Esophagus muscularis mucosa (tissue), 4 donors: ENCODE data around the gene ANKRD11.

Source experiments
- CTCF ChIP-seq, 3 experiments: fragments of 200-600 bp in 2 of 3; fragments of 450-650 bp in 1 of 3; sonication (generic) in 2 of 3; IDR thresholded peaks; one replicate each; pipeline ENCODE4 v1.5.1; 2017 to 2019; ENCODE audit warnings: antibody characterized with exemption in 3 of 3, mild to moderate bottlenecking in 2 of 3, moderate library complexity in 1 of 3
- EP300 ChIP-seq: sonication (generic); formaldehyde crosslinking; IDR thresholded peaks from one replicate; pipeline ENCODE4 v1.6.1; 2017; ENCODE audit warnings: antibody characterized with exemption
- POLR2A ChIP-seq: fragments of 450-650 bp; IDR thresholded peaks from one replicate; pipeline ENCODE4 v1.6.1; 2017; ENCODE audit warnings: antibody characterized with exemption, moderate library complexity, mild to moderate bottlenecking, low read depth
- POLR2AphosphoS5 ChIP-seq, 2 donors: sonication (generic); formaldehyde crosslinking; IDR thresholded peaks; one replicate each; pipeline ENCODE4 v1.6.1; 2017; ENCODE audit warnings: antibody characterized with exemption in 2 of 2

- TF ChIP-seq POLR2A (no peak), CTCF (IDR thresholded peaks at IDR 0.05) (no peak), POLR2AphosphoS5 (IDR thresholded peaks at IDR 0.05) (no peak), EP300 (no peak)
Measured at GRCh38 chr16:89317729-89318429, 172.5 kb downstream of the ANKRD11 start.
